ENCODE results near the gene WHRN. TPM values are rescaled to one million over a fixed set of nuclear protein-coding genes. Genes with fewer than 3 reads are reported as not detected.
A peak's percentile ranks its signal among the peaks of the same experiment; 100 is the strongest.

Gene WHRN
- total and polyA plus RNA-seq, 2 donors from 2014 or later, result 4.4 to 14.8 TPM

DNA sequence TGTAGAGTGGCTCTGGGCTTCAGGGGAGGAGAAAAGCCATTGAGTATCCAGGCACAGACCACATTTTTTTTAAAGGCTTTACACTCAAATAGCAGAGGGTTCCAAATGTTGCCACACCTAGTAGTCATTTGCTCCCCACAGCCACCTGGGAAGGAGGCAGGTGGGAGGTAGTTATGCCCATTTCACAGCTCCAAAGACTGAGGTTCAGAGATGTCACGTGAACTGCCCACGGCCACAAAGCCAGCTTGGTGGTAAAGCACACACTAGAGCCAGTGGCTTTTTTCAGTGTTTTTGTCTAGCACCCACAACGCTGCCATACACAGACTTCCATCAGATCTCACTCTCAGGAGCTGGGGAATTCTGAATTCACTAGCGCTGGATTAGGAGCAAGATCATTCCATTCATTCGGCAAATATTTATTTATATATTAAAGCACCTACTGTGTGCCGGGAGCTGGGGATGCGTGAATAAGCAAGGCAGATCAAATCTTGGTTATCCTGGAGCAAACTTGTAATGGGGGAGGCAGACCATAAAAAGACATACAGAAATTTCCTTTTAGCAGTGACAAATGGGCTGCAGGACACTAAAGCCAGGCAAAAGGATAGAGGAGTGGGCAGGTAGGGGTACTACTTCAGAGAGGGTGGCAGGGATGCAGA, 7.4 kb downstream of the WHRN start:
- FAIRE-seq (no peak), DNase-seq (no peak)
- no peak for TF ChIP-seq CTCF (IDR thresholded peaks at IDR 0.05; ENCODE audit: borderline replicate concordance, extremely low read depth, insufficient read depth)
- Histone ChIP-seq H3K9ac (ENCODE audit: low read length in 3 of 3) (no peak overlapping the region), H3K4me1 (ENCODE audit: control insufficient read depth in 2 of 3, insufficient read depth in 2 of 3, low read depth in 1 of 3, low read length in 3 of 3) (peaks cover 0 to under 1% (median 0%) of the 10 kb centered on the region in 3 donors), H3K27ac (ENCODE audit: low read depth in 2 of 2, low read length in 2 of 2) (no peak overlapping the region), H3K27me3 (ENCODE audit: control insufficient read depth, insufficient read depth, low read length) (no peaks in the 10 kb centered on the region), H3K9me3 (ENCODE audit: control insufficient read depth in 2 of 3, insufficient read depth in 1 of 3, low read length in 3 of 3) (no peaks in the 10 kb centered on the region), H3K4me3 (ENCODE audit: low read length in 3 of 3) (no peak overlapping the region), H3K36me3 (ENCODE audit: control insufficient read depth in 2 of 3, insufficient read depth in 3 of 3, low read length in 3 of 3) (no peaks in the 10 kb centered on the region)
- intact Hi-C loops (cut with DNase I), result no loop called here

DNA sequence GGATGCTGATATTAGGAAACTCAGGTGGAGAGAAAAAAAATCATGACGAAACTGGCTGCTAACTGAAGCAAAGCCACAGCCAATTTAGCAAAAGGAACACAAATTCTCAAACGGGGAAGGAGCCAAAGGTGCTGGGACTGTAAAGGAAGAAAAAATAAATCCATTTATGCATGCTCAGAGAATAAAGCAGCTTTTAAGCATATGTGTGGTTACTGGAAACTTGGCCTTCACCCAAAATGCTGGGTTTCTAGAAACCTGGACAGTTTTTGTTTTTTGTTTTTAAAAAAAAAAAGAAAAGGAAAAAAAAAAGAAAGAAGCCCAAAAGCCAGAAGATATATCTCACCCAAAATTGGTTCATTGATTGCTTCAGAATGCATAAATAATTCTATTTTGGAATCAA, 8.0 kb downstream of the WHRN start:
- H3K9ac ChIP-seq (ENCODE audit: low read length in 3 of 3), result no peak overlapping the region
- FAIRE-seq, result no peak
- peak in 1 of 5 donors; percentile 40 for DNase-seq
- no peaks in the 10 kb centered on the region for H3K4me1 ChIP-seq (ENCODE audit: control insufficient read depth in 2 of 3, insufficient read depth in 2 of 3, low read depth in 1 of 3, low read length in 3 of 3)
- TF ChIP-seq CTCF (IDR thresholded peaks at IDR 0.05; ENCODE audit: borderline replicate concordance, extremely low read depth, insufficient read depth), result no peak
- H3K27ac ChIP-seq (ENCODE audit: low read depth in 2 of 2, low read length in 2 of 2), result no peak overlapping the region
- H3K27me3 ChIP-seq (ENCODE audit: control insufficient read depth, insufficient read depth, low read length), result no peaks in the 10 kb centered on the region
- no peak overlapping the region for H3K4me3 ChIP-seq (ENCODE audit: low read length in 3 of 3)
- intact Hi-C loops (cut with DNase I), result no loop called here
- H3K36me3 ChIP-seq (ENCODE audit: control insufficient read depth in 2 of 3, insufficient read depth in 3 of 3, low read length in 3 of 3), result no peaks in the 10 kb centered on the region
- no peaks in the 10 kb centered on the region for H3K9me3 ChIP-seq (ENCODE audit: control insufficient read depth in 2 of 3, insufficient read depth in 1 of 3, low read length in 3 of 3)

GRCh38 chr9:114496011-114496410, 9.3 kb downstream of the WHRN start:
- intact Hi-C loops (cut with DNase I), result no loop called here
- Histone ChIP-seq H3K36me3 (ENCODE audit: control insufficient read depth in 2 of 3, insufficient read depth in 3 of 3, low read length in 3 of 3) (no peaks in the 10 kb centered on the region), H3K27me3 (ENCODE audit: control insufficient read depth, insufficient read depth, low read length) (no peaks in the 10 kb centered on the region), H3K9ac (ENCODE audit: low read length in 3 of 3) (no peak overlapping the region), H3K4me3 (ENCODE audit: low read length in 3 of 3) (no peak overlapping the region), H3K9me3 (ENCODE audit: control insufficient read depth in 2 of 3, insufficient read depth in 1 of 3, low read length in 3 of 3) (no peaks in the 10 kb centered on the region), H3K4me1 (ENCODE audit: control insufficient read depth in 2 of 3, insufficient read depth in 2 of 3, low read depth in 1 of 3, low read length in 3 of 3) (no peaks in the 10 kb centered on the region), H3K27ac (ENCODE audit: low read depth in 2 of 2, low read length in 2 of 2) (no peak overlapping the region)
- TF ChIP-seq CTCF (IDR thresholded peaks at IDR 0.05; ENCODE audit: borderline replicate concordance, extremely low read depth, insufficient read depth), result no peak
- FAIRE-seq (no peak), DNase-seq (no peak)

Data from kidney (tissue), 14 donors.